ENCODE measurements around the gene AGBL1. TPM values are rescaled to one million over a fixed set of nuclear protein-coding genes. Genes with fewer than 3 reads are reported as not detected.

Gene AGBL1
- total RNA-seq, 1 experiment from 2014 or later: not detected

- intact Hi-C loops (cut with micrococcal nuclease; ENCODE audit: unreplicated experiment): no loop called here
- H3K27me3 ChIP-seq (replicated peaks; ENCODE audit: control insufficient read depth, insufficient read depth, low read length): 0 out of 2 replicates have a peak, but pooled peaks cover 1% of the 10 kb centered on the region
- Mint-ChIP-seq H3K27me3 (ENCODE audit: insufficient read depth, unreplicated experiment) (peaks cover 10% of the 10 kb centered on the region), H3K4me1 (ENCODE audit: low read depth, unreplicated experiment) (no peaks in the 10 kb centered on the region), H3K36me3 (ENCODE audit: insufficient read depth, unreplicated experiment) (no peaks in the 10 kb centered on the region), H3K9me3 (ENCODE audit: unreplicated experiment) (no peaks in the 10 kb centered on the region), H3K27ac (ENCODE audit: unreplicated experiment) (no peak overlapping the region), H3K4me3 (ENCODE audit: unreplicated experiment) (no peak overlapping the region)
- H3K9me3 ChIP-seq: no peaks in the 10 kb centered on the region
- H3K4me1 ChIP-seq: no peaks in the 10 kb centered on the region
- no peak for DNase-seq
- POLR2A ChIA-PET: no interaction called here
- no TSS peak for BruUV-seq (replicated peaks)
- no peak overlapping the region for H3K4me3 ChIP-seq (ENCODE audit: low read depth, low read length)
- CTCF ChIA-PET: no interaction called here
- no peak for TF ChIP-seq CTCF (IDR thresholded peaks at IDR 0.05; ENCODE audit: insufficient read depth in 1 of 2, low read depth in 1 of 2, low read length in 1 of 2, severe bottlenecking in 1 of 2, unreplicated experiment in 1 of 2)
- no peaks in the 10 kb centered on the region for H3K36me3 ChIP-seq (ENCODE audit: control insufficient read depth, insufficient read depth, low read length)
Observed at GRCh38 chr15:86042226-86042625, 37.4 kb upstream of the AGBL1 start.

GRCh38 chr15:86044981-86045380 lies 34.7 kb upstream of the AGBL1 start:
- Histone ChIP-seq H3K4me3 (ENCODE audit: low read depth, low read length) (no peak overlapping the region), H3K36me3 (ENCODE audit: control insufficient read depth, insufficient read depth, low read length) (no peaks in the 10 kb centered on the region), H3K27me3 (replicated peaks; ENCODE audit: control insufficient read depth, insufficient read depth, low read length) (0 out of 2 replicates have a peak, but pooled peaks cover 1% of the 10 kb centered on the region), H3K4me1 (no peaks in the 10 kb centered on the region), H3K9me3 (no peaks in the 10 kb centered on the region)
- no peak for DNase-seq
- CTCF ChIA-PET: no interaction called here
- H3K27ac Mint-ChIP-seq (ENCODE audit: unreplicated experiment): no peak overlapping the region
- BruUV-seq (replicated peaks): no TSS peak
- no peak for TF ChIP-seq CTCF (IDR thresholded peaks at IDR 0.05; ENCODE audit: insufficient read depth in 1 of 2, low read depth in 1 of 2, low read length in 1 of 2, severe bottlenecking in 1 of 2, unreplicated experiment in 1 of 2)
- no peaks in the 10 kb centered on the region for H3K4me1 Mint-ChIP-seq (ENCODE audit: low read depth, unreplicated experiment)
- intact Hi-C loops (cut with micrococcal nuclease; ENCODE audit: unreplicated experiment): no loop called here
- H3K9me3 Mint-ChIP-seq (ENCODE audit: unreplicated experiment): no peaks in the 10 kb centered on the region
- H3K4me3 Mint-ChIP-seq (ENCODE audit: unreplicated experiment): no peak overlapping the region
- POLR2A ChIA-PET: no interaction called here
- H3K36me3 Mint-ChIP-seq (ENCODE audit: insufficient read depth, unreplicated experiment): no peaks in the 10 kb centered on the region
- H3K27me3 Mint-ChIP-seq (ENCODE audit: insufficient read depth, unreplicated experiment): peaks cover 13% of the 10 kb centered on the region

- ChIA-PET POLR2A (no interaction called here), CTCF (interaction anchor here (0.6 kb wide), 1 partner anchor 636 kb away, joined by 3 read pairs; no protein-coding TSS in a partner anchor)
Observed at GRCh38 chr15:86054338-86054737, 25.3 kb upstream of the AGBL1 start.

More at GRCh38 chr15:86054338-86054737, 25.3 kb upstream of the AGBL1 start:
- Histone ChIP-seq H3K4me3 (ENCODE audit: low read depth, low read length) (no peak overlapping the region), H3K9me3 (no peaks in the 10 kb centered on the region), H3K4me1 (no peaks in the 10 kb centered on the region), H3K27me3 (replicated peaks; ENCODE audit: control insufficient read depth, insufficient read depth, low read length) (no peaks in the 10 kb centered on the region), H3K36me3 (ENCODE audit: control insufficient read depth, insufficient read depth, low read length) (no peaks in the 10 kb centered on the region)
- intact Hi-C loops (cut with micrococcal nuclease; ENCODE audit: unreplicated experiment): no loop called here
- Mint-ChIP-seq H3K4me1 (ENCODE audit: low read depth, unreplicated experiment) (no peaks in the 10 kb centered on the region), H3K4me3 (ENCODE audit: unreplicated experiment) (no peak overlapping the region), H3K36me3 (ENCODE audit: insufficient read depth, unreplicated experiment) (no peaks in the 10 kb centered on the region), H3K27ac (ENCODE audit: unreplicated experiment) (no peak overlapping the region), H3K27me3 (ENCODE audit: insufficient read depth, unreplicated experiment) (peaks cover 22% of the 10 kb centered on the region), H3K9me3 (ENCODE audit: unreplicated experiment) (no peaks in the 10 kb centered on the region)
- BruUV-seq (replicated peaks): no TSS peak
- no peak for DNase-seq
- TF ChIP-seq CTCF (IDR thresholded peaks at IDR 0.05; ENCODE audit: insufficient read depth in 1 of 2, low read depth in 1 of 2, low read length in 1 of 2, severe bottlenecking in 1 of 2, unreplicated experiment in 1 of 2): no peak
